A549 (cell line): ENCODE results near the gene DMBT1.

Source experiments
- CTCF ChIP-seq: fragments of >200 bp; sonication (Bioruptor Twin); formaldehyde crosslinking; IDR thresholded peaks from 3 replicates; pipeline ENCODE4 v1.5.1; 2016
- MAZ ChIP-seq: fragments of 150-350 bp; IDR thresholded peaks from 2 replicates; pipeline ENCODE4 v1.6.1; 2014; ENCODE audit warnings: antibody characterized with exemption, low read depth, low read length, borderline replicate concordance
- PBX3 ChIP-seq: IDR thresholded peaks from 2 replicates; pipeline ENCODE4 v1.6.1; 2012
- SREBF2 ChIP-seq: fragments of 450-650 bp; IDR thresholded peaks from 2 replicates; pipeline ENCODE4 v1.6.1; 2014; ENCODE audit warnings: mild to moderate bottlenecking, moderate library complexity

- TF ChIP-seq SREBF2 = no peak
- TF ChIP-seq CTCF = no peak
- no peak for TF ChIP-seq MAZ
- TF ChIP-seq PBX3 = no peak
Observed at GRCh38 chr10:122618461-122619165, 58.1 kb downstream of the DMBT1 start.
